NCI-H345 treated with DMSO at 0.1 percent for 48 hours (cell line): ENCODE measurements around the gene C9orf153.

Experiments
- DNase-seq: peaks from one replicate; lab custom pipeline; 2025; ENCODE audit not compliant: unreplicated experiment; lab: John Stamatoyannopoulos, UW

Gene C9orf153

GRCh38 chr9:86272221-86272620 lies 12.8 kb upstream of the C9orf153 start:
- DNase-seq, result no peak

GRCh38 chr9:86263876-86264275 lies 4.4 kb upstream of the C9orf153 start:
- no peak for DNase-seq

DNA sequence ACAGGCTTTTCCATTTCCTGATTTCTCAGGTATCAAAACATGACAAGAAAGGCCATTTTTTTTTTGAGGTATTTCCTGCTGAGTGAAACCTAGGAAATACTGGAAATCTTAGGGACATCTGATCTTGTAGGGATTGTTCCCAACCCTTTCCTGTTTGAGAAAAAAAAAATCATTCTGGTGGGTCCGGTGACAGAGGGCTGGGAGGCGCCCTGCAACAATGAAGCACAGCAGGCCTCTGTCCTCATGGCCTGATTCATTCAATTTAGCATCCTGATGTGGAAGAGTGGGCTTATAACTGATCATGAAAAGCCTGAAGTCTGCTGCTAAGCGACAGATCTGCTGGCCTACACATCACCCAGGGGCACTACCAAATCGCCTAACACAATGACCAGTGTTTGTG lies 3.0 kb upstream of the C9orf153 start:
- DNase-seq, result no peak

DNA sequence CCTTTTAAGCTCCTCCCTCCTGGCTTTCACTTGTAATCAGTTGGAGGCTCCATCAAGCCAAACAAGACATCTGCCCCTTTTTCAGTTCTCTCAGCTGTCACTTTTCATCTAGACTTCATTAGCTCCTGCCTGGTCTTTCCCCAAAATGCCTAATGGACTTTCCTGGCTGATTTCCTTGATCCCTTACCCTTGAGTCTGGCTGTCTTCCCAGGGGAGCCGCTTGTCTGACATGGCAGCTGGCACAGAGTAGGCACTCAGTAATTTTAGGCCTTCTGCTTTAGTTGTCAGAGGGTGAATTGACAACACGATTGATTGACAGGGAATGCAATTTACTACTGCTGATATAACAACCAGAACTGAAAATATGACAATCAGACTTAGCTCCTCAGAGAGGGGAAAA lies 2.1 kb downstream of the C9orf153 start:
- no peak for DNase-seq

- DNase-seq, result no peak
These were observed 2.8 kb downstream of the C9orf153 start for GRCh38 chr9:86256653-86257052.

DNA sequence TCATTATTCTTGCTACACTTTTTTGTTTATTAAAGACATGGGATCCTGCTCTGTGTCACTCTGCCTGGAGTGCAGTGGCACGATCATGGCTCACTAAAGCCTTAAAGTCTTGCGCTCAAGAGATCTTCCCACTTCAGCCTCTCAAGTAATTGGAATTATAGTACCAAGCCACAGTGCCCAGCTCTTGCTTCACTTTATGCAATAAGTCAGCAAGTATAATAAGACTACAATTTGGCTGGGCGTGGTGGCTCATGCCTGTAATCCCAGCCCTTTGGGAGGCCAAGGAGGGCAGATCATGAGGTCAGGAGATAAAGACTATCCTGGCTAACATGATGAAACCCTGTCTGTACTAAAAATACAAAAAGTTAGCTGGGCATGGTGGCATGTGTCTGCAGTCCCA lies 5.9 kb downstream of the C9orf153 start:
- DNase-seq, result no peak

- no peak for DNase-seq
These were observed 6.6 kb downstream of the C9orf153 start for GRCh38 chr9:86252870-86253269.

GRCh38 chr9:86250123-86250522 lies 9.3 kb downstream of the C9orf153 start:
- no peak for DNase-seq

GRCh38 chr9:86248746-86249145 lies 10.7 kb downstream of the C9orf153 start:
- no peak for DNase-seq

DNA sequence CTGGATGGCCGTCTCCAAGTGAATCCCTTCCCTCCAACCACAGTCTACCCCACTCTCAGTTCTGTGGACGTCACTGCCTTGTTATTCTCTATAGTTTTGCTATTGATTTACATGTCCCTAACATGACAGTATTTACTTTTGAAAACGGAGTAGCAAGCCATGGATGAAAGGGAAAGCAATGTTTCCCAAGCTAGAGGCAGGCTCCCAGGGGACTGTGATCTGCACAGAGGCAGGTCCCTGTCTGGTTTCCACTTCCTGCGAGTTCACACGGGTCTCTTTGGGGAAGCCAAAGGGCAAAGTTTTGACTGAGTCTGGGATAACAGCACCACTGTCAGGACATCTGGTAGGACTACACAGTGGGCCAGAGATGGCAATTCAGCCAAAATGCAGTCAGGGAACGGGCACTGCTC lies 12.7 kb downstream of the C9orf153 start:
- peak; percentile 29 for DNase-seq

DNA sequence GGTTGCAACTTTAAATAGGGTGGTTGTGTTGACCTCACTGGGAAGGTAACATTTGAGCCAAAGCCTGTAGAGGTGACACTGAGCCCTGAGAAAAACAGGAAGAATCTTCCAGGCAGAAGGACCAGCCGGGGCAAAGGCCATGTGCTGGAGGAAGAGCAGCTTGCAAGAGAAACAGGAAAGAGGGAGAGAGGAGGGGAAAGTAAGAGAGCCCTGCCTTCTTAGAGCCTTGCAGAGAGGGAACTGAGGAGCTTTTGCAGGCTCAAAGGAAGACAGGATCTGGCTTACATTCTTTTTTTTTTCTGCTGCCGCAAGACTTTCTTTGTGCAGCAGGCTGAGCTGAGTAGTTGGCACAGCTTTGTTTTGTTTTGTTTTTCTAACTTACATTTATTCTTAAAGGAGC lies 17.4 kb downstream of the C9orf153 start:
- DNase-seq, result no peak

- no peak for DNase-seq
These were observed 18.2 kb downstream of the C9orf153 start for GRCh38 chr9:86241216-86241615.

- DNase-seq, result no peak
These were observed 20.3 kb downstream of the C9orf153 start for GRCh38 chr9:86238861-86239770.

- DNase-seq, result no peak
These were observed 28.6 kb downstream of the C9orf153 start for GRCh38 chr9:86230858-86231257.

- DNase-seq, result no peak
These were observed 36.8 kb downstream of the C9orf153 start for GRCh38 chr9:86222667-86223066.

DNA sequence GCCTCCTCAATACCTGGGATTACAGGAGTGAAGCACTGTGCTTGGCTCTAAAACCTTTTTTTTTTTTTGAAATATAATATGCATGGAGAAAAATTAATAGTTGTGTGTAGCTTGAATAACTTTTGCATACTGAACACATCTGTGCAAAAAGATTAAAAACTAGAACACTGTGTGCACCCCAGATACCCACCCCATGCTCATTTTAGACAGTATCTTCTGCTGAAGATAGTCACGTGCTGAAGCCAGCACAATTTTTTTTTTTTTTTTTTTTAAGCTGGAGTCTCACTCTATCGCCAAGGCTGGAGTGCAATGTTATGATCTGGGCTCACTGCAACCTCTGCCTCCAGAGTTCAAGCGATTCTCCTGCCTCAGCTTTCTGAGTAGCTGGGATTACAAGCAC lies 39.9 kb downstream of the C9orf153 start:
- DNase-seq, result no peak

DNA sequence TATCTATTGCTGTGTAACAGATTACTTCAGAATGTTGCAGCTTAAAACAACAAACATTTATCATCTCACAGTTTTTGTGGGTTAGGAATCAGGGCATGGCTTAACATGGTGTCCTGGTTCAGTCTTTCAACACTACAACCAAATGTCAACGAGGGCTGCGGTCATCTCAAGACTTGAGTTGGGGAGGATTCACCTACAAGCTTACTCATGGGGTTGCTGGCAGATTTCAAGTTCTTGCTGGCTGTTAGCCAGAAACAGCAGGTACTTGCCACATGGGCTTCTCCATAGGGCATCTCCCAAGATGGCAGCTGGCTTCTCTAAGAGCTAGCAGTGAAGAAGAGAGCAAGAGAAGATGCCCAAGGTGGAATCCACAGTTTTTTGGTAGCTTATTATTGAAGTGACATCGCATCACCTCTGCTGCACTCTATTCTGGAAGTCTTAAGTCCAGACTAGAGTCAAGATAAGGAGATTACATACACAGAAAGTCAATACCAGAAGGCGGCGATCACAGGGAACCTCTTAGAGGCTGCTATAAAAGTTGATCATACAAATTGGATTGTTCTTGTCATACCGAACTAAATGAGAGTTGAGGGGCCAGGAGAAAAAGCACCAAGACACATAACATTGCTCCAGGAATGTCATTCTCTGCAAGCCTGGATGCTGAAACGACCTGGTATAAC lies 42.2 kb downstream of the C9orf153 start:
- DNase-seq, result no peak

DNA sequence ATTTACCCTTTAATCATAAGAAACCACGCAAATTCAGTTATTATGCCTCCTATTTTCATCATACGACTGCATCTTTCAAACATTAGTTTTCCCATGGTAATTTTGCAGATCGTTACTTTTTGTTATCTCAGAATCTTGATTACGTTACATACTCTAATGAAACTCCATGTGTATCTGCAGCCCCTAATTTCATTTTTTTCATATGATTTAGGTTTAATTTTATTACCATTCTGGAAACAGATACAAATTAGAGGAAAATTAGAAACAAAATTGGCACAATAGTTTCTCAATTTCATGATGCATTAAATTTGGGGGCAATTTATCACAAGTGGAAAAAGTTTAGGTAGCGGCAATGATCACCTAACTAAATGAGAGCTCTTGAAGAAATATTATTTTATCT lies 52.3 kb downstream of the C9orf153 start:
- DNase-seq, result no peak

- DNase-seq, result peak; percentile 22
These were observed 57.0 kb downstream of the C9orf153 start for GRCh38 chr9:86202338-86202882.

GRCh38 chr9:86201474-86202337 lies 57.8 kb downstream of the C9orf153 start:
- DNase-seq, result no peak

DNA sequence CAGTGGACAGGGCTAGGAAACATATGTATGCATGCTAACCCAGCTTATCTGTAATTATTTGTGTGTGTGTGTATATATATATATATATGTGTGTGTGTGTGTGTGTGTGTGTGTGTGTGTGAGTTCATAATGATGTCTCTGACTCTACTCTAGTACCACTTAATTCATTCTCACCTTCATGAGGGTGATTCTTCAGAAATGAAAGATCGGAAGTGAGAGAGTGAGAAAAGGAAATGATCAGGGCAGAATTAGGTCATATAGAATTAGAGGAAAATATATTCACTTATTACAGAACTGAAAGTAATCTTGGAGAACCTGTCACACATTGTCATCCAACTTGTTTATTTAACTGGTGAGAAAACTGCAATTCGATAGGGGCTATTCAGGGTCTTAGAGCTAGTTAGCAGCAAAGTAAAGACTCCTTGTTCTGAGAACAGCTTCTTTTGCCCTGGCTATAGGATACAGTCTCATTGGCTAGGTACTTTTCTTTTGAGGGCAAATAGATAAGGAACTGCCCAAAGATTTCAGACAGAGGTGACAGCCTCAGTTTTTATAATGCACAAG lies 58.8 kb downstream of the C9orf153 start:
- no peak for DNase-seq
